HepG2 (cell line): Measurements from ENCODE around the gene SMPD3. TPM values are rescaled to one million over a fixed set of nuclear protein-coding genes. Genes with fewer than 3 reads are reported as not detected.

Experiments used
- ATAC-seq: fragments of 200-7000 bp; cut with Tn5 transposase; 3 replicates; pipeline ENCODE4 v1.9.1; 2020; ENCODE audit warnings: mild to moderate bottlenecking, moderate library complexity
- BruUV-seq: library from RNA; stranded (reverse); fragments of 400-500 nt; replicated peaks from 2 replicates; lab custom pipeline; 2021; lab: Mats Ljungman, UMichigan
- CTCF ChIA-PET: fragments of 300-600 bp; formaldehyde crosslinking; extraction: SDS; loops from one replicate; lab custom pipeline; 2021; ENCODE audit warnings: low total read pairs, inconsistent platforms, low intra/inter-chr PET ratio; lab: Yijun Ruan, JAX
- POLR2A ChIA-PET: fragments of 350-600 bp; sonication (Branson Sonifier 250); formaldehyde crosslinking; loops from one replicate; lab custom pipeline; 2020; ENCODE audit warnings: antibody characterized with exemption, inconsistent platforms; lab: Yijun Ruan, JAX
- DNase-seq: peaks from one replicate; pipeline ENCODE4 v3.0.0-alpha.2; 2015; ENCODE audit warnings: low spot score
- FAIRE-seq: peaks from 3 replicates; lab custom pipeline; 2011; peaks lifted over from hg19 to GRCh38; lab: Jason Lieb, UNC
- H2AFZ ChIP-seq: one replicate; pipeline ENCODE4 v1.6.1; 2011; ENCODE audit warnings: low read length, inconsistent platforms
- H3K27ac ChIP-seq: fragments of 300-600 bp; 3 replicates; pipeline ENCODE4 v1.8.0; 2011; ENCODE audit warnings: mixed run types, mild to moderate bottlenecking, mixed read lengths, low read length, inconsistent platforms; ENCODE audit not compliant: insufficient read depth; ENCODE audit errors: extremely low read length
- H3K27me3 ChIP-seq, 2 experiments: fragments of 200-600 bp in 1 of 2; 2 replicates in 1 of 2; 3 replicates in 1 of 2; pipeline versions ENCODE4 v1.6.0 to v1.8.0; 2011; ENCODE audit warnings: low read length in 2 of 2, mild to moderate bottlenecking in 2 of 2, moderate library complexity in 2 of 2, inconsistent platforms in 1 of 2; ENCODE audit not compliant: insufficient read depth in 2 of 2, control insufficient read depth in 1 of 2
- H3K36me3 ChIP-seq, 2 experiments: fragments of 200-600 bp in 1 of 2; replicated peaks in 1 of 2; 2 replicates in 1 of 2; 3 replicates in 1 of 2; pipeline versions ENCODE4 v1.5.1 to v1.8.0; 2011; ENCODE audit warnings: low read length in 2 of 2, inconsistent platforms in 1 of 2; ENCODE audit not compliant: insufficient read depth in 2 of 2, control insufficient read depth in 1 of 2
- H3K4me1 ChIP-seq: 2 replicates; pipeline ENCODE4 v1.5.1; 2012; ENCODE audit warnings: low read length, inconsistent platforms; ENCODE audit not compliant: insufficient read depth
- H3K4me2 ChIP-seq: 2 replicates; pipeline ENCODE4 v1.6.0; 2011; ENCODE audit warnings: low read depth, low read length, inconsistent platforms
- H3K4me3 ChIP-seq, 3 experiments: fragments of 200-600 bp in 1 of 3; sonication (generic), shearing (Covaris generic) in 1 of 3; replicated peaks in 1 of 3; 2 replicates each; pipeline ENCODE4 v1.5.1; 2011 to 2016; ENCODE audit warnings: low read length in 3 of 3, inconsistent platforms in 2 of 3, low read depth in 2 of 3, mild to moderate bottlenecking in 2 of 3, control low read depth in 1 of 3, mixed read lengths in 1 of 3; ENCODE audit not compliant: insufficient read depth in 1 of 3
- H3K79me2 ChIP-seq: one replicate; pipeline ENCODE4 v1.6.1; 2011; ENCODE audit warnings: low read length, inconsistent platforms; ENCODE audit not compliant: insufficient read depth
- H3K9ac ChIP-seq: 2 replicates; pipeline ENCODE4 v1.6.0; 2011; ENCODE audit warnings: mild to moderate bottlenecking, low read depth, low read length, inconsistent platforms; ENCODE audit not compliant: insufficient read depth
- H3K9me3 ChIP-seq: 2 replicates; pipeline ENCODE4 v1.5.1; 2012; ENCODE audit warnings: mild to moderate bottlenecking, low read length
- H4K20me1 ChIP-seq: 2 replicates; pipeline ENCODE4 v1.6.0; 2011; ENCODE audit warnings: inconsistent platforms, mild to moderate bottlenecking, low read length, moderate library complexity; ENCODE audit not compliant: insufficient read depth
- ZHX1 ChIP-seq: sonication (generic); formaldehyde crosslinking; IDR thresholded peaks from 2 replicates; pipeline ENCODE4 v1.8.1; 2022; ENCODE audit warnings: low read depth, mild to moderate bottlenecking, missing genetic modification reagents
- ZNF326 ChIP-seq: sonication (generic); formaldehyde crosslinking; IDR thresholded peaks from 2 replicates; pipeline ENCODE4 v1.4.0; 2020; ENCODE audit warnings: missing genetic modification reagents, borderline replicate concordance
- ZNF513 ChIP-seq: sonication (generic); formaldehyde crosslinking; conservative IDR thresholded peaks from 2 replicates; pipeline ENCODE4 v1.5.0; 2020; ENCODE audit warnings: missing genetic modification reagents
- ZNF550 ChIP-seq: sonication (generic); formaldehyde crosslinking; IDR thresholded peaks from 2 replicates; pipeline ENCODE4 v1.4.0; 2020; ENCODE audit warnings: mild to moderate bottlenecking, missing genetic modification reagents, borderline replicate concordance
- ZNF746 ChIP-seq: sonication (generic); formaldehyde crosslinking; IDR thresholded peaks from 2 replicates; pipeline ENCODE4 v1.8.0; 2022; ENCODE audit warnings: mild to moderate bottlenecking, missing genetic modification reagents
- ZNF761 ChIP-seq: sonication (generic); formaldehyde crosslinking; conservative IDR thresholded peaks from 2 replicates; pipeline ENCODE4 v1.4.0; 2020; ENCODE audit warnings: mild to moderate bottlenecking, missing genetic modification reagents
- ZNF878 ChIP-seq: sonication (generic); formaldehyde crosslinking; IDR thresholded peaks from 2 replicates; pipeline ENCODE4 v1.8.1; 2023; ENCODE audit warnings: mild to moderate bottlenecking, missing genetic modification reagents, moderate library complexity
- WGBS: methylation state at CpG from one replicate; pipeline ENCODE4 v1.1.6; 2017; ENCODE audit warnings: low lambda C conversion rate; 5-methylcytosine and 5-hydroxymethylcytosine counted together
- in situ Hi-C: cut with HindIII; loops from 2 replicates; pipeline ENCODE4 v1.10.0; 2017; ENCODE audit warnings: low pct_unique_long_range_greater_than_20kb; ENCODE audit not compliant: extremely low pct_ligation_motif_present
- intact Hi-C: fragments of 100-400 bp; cut with micrococcal nuclease; formaldehyde crosslinking; loops from one replicate; pipeline ENCODE4 v1.10.0; 2022; ENCODE audit not compliant: unreplicated experiment
- polyA plus RNA-seq, 8 experiments: library from polyadenylated mRNA; depleted of rRNA in 3 of 8; stranded (reverse) in 7 of 8; unstranded in 1 of 8; fragments of >200 nt; fragmentation: Illumina TruSeq in 4 of 8; extraction: Trizol in 4 of 8; gene quantifications; 2 replicates each; pipeline versions ENCODE4 v1.2.1 to v1.2.3, GENCODE V29; 2011 to 2016; ENCODE audit warnings: low read depth in 4 of 8, missing spikeins in 1 of 8, mixed read lengths in 1 of 8; ENCODE audit not compliant: insufficient read depth in 1 of 8
- total RNA-seq, 5 experiments: library from RNA; depleted of rRNA; stranded (reverse); fragments of >200 nt; fragmentation: Illumina TruSeq; extraction: Trizol; gene quantifications; 2 replicates each; pipeline ENCODE4 v1.2.3, GENCODE V29; 2016; ENCODE audit warnings: low read depth in 1 of 5
- TF ChIP-seq, protein P1 (sequence below): sonication (generic); formaldehyde crosslinking; IDR thresholded peaks from 2 replicates; pipeline ENCODE4 v1.4.0; 2020; ENCODE audit warnings: missing genetic modification reagents; ENCODE audit errors: not compliant biosample characterization

Gene SMPD3
- total and polyA plus RNA-seq, 2 of the 13 experiments (the other 11 are each of a cell fraction or from before 2014, with no cell fraction given), result 0.07 to 0.32 TPM

DNA sequence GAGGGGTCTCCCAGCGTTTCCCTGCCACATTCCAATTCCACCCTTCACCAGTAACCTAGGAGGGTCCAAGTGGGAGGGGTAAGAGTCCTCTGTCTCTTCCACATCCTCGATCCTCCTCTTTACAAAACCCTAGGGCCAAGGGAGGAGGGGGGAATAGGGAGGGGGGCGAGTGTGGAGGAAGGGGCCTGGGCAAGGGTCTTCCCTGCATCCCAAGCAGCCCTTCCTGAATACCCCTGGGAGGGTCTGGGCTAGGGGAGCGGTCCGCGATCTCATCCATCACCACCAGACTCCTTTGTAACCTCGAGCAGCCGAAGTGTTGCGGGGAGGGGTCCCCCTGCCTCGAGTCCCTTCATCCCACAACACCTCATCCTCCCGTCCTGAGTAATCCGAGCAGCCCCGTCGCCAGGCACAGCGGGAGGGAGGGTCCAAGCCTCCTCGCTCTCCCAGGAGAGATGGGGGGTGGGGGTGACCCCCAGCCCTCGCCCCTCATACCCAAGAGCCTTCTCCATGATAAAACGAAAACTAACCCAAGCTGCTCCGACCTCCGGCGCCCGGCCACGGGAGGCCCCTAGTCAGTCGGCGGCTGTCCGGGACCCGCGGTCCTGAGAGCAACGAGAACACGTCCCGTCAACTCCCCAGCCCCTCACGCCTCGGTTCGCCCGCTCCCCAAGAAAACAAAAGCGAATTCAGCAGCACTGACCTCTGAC is 502 bp downstream of the SMPD3 start (continued):
- TF ChIP-seq ZNF513, result no peak
- 0 out of 2 replicates have a peak, but pooled peaks have one; percentile 9 for TF ChIP-seq ZNF878 (CRISPR knock-in tag)
- TF ChIP-seq ZNF761 (CRISPR knock-in tag), result no peak

DNA sequence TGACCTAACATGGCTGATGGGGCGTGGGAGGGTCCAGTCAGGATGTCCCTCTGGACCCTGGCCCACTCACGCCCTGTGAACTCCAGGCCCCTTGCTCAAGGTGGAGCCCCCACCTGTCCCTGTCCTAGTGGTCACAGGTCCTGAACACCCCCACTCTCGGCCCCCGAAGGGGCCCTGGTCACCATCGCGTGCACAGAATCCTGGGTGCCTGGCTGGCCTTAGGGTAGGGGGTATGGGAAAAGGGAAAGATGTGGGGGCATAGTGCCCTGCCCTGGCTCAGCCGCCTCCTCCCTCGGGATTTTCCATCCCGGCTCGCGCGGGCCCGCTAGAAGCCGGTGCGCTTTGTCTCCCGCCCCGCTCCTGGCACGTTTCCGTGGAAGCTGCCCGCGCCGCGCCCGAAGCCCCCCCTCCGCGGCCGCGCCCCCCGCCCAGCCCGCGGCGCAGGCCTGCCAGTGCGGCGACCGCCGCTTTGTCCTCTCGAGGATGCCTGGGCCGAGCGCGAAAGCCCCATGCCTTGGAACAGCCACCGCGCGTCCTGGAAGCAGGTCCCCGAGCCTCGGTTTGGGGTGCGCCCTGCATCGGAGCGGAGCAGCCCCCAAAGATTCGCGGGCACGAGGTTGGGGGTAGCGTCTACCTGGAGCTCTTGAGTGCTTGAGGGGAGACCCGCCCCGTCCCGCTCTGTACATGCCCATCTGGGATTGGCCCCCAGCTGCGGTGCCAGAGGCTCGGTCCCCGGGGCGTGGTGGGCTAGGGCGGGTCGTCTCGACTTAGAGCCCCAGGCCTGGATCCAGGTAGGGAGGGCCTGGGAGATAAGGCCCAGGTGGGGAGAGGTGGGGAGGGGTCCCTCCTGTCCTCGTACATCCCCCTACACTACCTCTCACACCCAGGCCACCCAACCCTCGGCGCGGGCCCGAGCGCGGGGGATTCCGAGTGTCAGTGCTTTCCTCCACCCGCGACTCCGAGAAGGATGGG is 1.3 kb downstream of the SMPD3 start:
- 0 out of 2 replicates have a peak, but pooled peaks have one; percentile 2 for TF ChIP-seq ZHX1 (CRISPR knock-in tag)
- TF ChIP-seq, protein P1, sequence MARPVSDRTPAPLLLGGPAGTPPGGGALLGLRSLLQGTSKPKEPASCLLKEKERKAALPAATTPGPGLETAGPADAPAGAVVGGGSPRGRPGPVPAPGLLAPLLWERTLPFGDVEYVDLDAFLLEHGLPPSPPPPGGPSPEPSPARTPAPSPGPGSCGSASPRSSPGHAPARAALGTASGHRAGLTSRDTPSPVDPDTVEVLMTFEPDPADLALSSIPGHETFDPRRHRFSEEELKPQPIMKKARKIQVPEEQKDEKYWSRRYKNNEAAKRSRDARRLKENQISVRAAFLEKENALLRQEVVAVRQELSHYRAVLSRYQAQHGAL (CRISPR knock-in tag), result no peak
- no peak for TF ChIP-seq ZNF326 (CRISPR knock-in tag)
- no peak for TF ChIP-seq ZNF550 (CRISPR knock-in tag)
- no peak for TF ChIP-seq ZNF746 (CRISPR knock-in tag)
- 65% methylated on average over 45 of the region's 73 CpGs for WGBS
- DNase-seq (no peak), ATAC-seq (no peak), FAIRE-seq (no peak)
- Histone ChIP-seq H3K27ac (no peak overlapping the region), H3K9me3 (no peaks in the 10 kb centered on the region), H3K4me2 (no peak overlapping the region), H3K4me1 (peaks cover 9% of the 10 kb centered on the region), H3K79me2 (no peaks in the 10 kb centered on the region), H4K20me1 (peaks cover 4% of the 10 kb centered on the region; the same call in 1 of the 2 replicates), H3K27me3 (no peaks in the 10 kb centered on the region; a peak in 1 of 5 replicates), H3K9ac (no peak overlapping the region), H2AFZ (no peak overlapping the region), H3K36me3 (no peaks in the 10 kb centered on the region), H3K4me3 (no peak overlapping the region)
- in situ Hi-C loops, result loop anchor here (5.0 kb wide), 1 partner anchor 65 kb away; no protein-coding TSS in a partner anchor
- BruUV-seq, result no TSS peak
- intact Hi-C loops, result loop anchor here (10.0 kb wide), 1 partner anchor 62 kb away; no protein-coding TSS in a partner anchor
- ChIA-PET POLR2A (no interaction called here), CTCF (no interaction called here)
